Measurements from ENCODE around the gene AGMAT. TPM values are rescaled to one million over a fixed set of nuclear protein-coding genes. Genes with fewer than 3 reads are reported as not detected.
"Not testable (repeated sequence)": the region's sequence is repeated elsewhere in the genome, so short reads cannot be mapped to it uniquely, and the experiment has no call there.

AGMAT gene
- polyA plus RNA-seq, 1 experiment = 0.74 TPM

DNA sequence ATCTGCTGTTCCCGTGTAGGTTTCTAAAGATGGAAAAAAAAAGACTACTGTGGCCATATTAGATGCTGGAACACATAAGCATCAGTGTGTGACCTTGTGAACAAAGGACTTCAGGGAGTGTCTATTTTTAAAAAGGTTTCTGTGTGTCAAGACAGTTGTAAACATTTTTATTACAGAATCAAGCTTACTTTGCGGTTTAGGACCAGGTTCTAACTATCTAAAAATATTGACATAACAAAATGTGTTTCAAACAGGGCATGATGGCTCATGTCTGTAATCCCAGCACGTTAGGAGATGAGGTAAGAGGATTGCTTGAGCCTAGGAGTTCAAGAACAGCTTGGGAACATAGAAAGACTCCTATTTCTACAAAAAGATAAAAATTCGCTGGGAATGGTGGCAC lies 25.3 kb upstream of the AGMAT start:
- CTCF ChIA-PET = no interaction called here
- DNase-seq (ENCODE audit: low read depth, low spot score) = no peak

DNA sequence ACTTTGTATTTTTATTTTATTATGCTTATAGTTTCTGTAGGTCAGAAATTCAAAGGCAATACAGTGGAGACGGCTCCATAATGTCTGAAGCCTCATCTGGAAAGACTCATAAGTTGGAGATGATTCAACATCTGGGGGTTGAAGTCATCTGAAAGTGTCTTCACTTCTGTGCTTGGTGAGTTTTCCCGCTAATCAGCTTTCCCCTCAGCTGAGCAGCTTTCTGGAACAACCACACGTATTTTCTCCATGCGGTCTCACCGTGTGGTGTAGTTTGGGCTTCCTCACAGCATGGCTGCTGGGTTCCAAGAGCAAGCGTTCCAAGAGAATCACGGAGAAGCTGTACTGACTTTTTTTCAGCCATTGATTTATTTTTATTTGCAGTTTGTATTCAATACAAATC lies 24.8 kb upstream of the AGMAT start:
- ChIA-PET CTCF (no interaction called here), POLR2A (interaction anchor here (1.0 kb wide), 1 partner anchor 9 kb away, joined by 3 read pairs; no protein-coding TSS in a partner anchor)
- Histone ChIP-seq H3K27me3 (ENCODE audit: control insufficient read depth, insufficient read depth, low read length) (no peaks in the 10 kb centered on the region), H3K27ac (ENCODE audit: low read depth, low read length) (no peak overlapping the region), H3K4me3 (ENCODE audit: low read depth, low read length) (no peak overlapping the region), H3K9me3 (ENCODE audit: control insufficient read depth, insufficient read depth, low read length) (no peaks in the 10 kb centered on the region)
- DNase-seq (ENCODE audit: low read depth, low spot score) = no peak
- TF ChIP-seq, protein P1, sequence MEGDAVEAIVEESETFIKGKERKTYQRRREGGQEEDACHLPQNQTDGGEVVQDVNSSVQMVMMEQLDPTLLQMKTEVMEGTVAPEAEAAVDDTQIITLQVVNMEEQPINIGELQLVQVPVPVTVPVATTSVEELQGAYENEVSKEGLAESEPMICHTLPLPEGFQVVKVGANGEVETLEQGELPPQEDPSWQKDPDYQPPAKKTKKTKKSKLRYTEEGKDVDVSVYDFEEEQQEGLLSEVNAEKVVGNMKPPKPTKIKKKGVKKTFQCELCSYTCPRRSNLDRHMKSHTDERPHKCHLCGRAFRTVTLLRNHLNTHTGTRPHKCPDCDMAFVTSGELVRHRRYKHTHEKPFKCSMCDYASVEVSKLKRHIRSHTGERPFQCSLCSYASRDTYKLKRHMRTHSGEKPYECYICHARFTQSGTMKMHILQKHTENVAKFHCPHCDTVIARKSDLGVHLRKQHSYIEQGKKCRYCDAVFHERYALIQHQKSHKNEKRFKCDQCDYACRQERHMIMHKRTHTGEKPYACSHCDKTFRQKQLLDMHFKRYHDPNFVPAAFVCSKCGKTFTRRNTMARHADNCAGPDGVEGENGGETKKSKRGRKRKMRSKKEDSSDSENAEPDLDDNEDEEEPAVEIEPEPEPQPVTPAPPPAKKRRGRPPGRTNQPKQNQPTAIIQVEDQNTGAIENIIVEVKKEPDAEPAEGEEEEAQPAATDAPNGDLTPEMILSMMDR (IDR thresholded peaks at IDR 0.05; ENCODE audit: low read depth, low read length) = no peak

More for the DNA sequence above, 25.3 kb upstream of the AGMAT start:
- Histone ChIP-seq H3K27ac (ENCODE audit: low read depth, low read length) (no peak overlapping the region), H3K4me3 (ENCODE audit: low read depth, low read length) (no peak overlapping the region), H3K27me3 (ENCODE audit: control insufficient read depth, insufficient read depth, low read length) (no peaks in the 10 kb centered on the region), H3K9me3 (ENCODE audit: control insufficient read depth, insufficient read depth, low read length) (no peaks in the 10 kb centered on the region)
- TF ChIP-seq, protein P1 (IDR thresholded peaks at IDR 0.05; ENCODE audit: low read depth, low read length) = no peak
- POLR2A ChIA-PET = interaction anchor here (1.0 kb wide), 1 partner anchor 9 kb away, joined by 3 read pairs; no protein-coding TSS in a partner anchor

DNA sequence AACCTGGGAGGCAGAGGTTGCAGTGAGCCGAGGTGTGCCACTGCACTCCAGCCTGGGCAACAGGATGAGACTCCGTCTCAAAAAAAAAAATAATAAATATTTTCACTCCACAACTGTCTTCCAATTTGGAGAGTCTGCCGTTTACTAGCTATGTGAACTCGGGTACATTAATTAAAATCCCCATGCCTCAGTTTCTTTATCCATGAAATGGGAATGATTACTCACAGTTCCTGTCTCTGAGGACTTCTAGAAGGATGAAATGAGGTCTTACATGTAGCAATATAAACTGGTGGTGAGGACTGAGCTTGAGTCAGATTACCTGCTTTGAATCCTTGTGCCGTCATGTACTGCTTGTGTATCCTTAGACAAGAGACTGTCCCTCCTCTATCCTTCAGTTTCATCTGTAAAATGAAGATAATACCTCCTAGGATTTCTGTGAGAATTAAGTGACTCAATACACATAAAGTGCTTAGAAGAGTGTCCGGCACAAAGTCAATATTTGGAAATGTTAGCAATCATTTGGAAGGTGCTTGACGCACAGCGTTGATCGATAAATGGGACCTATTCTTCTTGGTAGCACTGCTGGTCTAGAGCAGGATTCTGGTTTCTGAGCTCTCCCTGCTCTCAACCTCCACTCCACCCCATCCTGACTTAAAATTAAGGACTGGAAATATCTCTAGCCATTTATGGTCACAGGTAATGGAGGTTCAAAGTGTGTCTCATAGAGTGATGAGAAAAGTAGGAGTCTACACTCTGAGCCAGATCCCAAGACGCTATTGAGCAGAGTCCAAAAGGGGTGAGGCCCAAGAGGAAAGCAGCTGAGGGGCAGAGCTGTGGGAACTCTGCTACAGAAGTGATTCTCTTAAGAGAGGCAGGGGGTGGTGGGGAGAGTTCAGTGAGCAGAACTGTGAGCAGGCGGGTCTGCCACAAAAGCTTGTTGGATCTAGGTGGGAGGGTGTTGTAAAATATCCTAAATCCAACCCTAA lies 20.8 kb upstream of the AGMAT start:
- TF ChIP-seq, protein P1 (IDR thresholded peaks at IDR 0.05; ENCODE audit: low read depth, low read length) = no peak
- H3K9me3 ChIP-seq (ENCODE audit: control insufficient read depth, insufficient read depth, low read length) = peaks cover 5% of the 10 kb centered on the region; the same call in 1 of the 2 replicates
- H3K27me3 ChIP-seq (ENCODE audit: control insufficient read depth, insufficient read depth, low read length) = no peaks in the 10 kb centered on the region
- no peak for DNase-seq (ENCODE audit: low read depth, low spot score)
- ChIA-PET POLR2A (no interaction called here), CTCF (no interaction called here)
- H3K27ac ChIP-seq (ENCODE audit: low read depth, low read length) = no peak overlapping the region
- H3K4me3 ChIP-seq (ENCODE audit: low read depth, low read length) = no peak overlapping the region

DNA sequence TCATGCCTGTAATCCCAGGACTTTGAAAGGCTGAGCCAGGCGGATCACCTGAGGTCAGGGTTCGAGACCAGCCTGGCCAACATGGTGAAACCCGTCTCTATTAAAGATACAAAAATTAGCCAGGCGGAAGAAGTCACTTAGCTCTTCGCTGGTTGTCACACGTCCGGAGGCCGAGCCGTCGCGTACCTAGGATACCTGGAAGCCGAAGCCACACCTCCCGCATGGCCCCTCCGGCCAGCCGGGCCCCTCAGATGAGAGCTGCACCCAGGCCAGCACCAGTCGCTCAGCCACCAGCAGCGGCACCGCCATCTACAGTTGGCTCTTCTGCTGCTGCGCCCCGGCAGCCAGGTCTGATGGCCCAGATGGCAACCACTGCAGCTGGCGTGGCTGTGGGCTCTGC lies 19.5 kb upstream of the AGMAT start:
- H3K27me3 ChIP-seq (ENCODE audit: control insufficient read depth, insufficient read depth, low read length); H3K9me3 ChIP-seq (ENCODE audit: control insufficient read depth, insufficient read depth, low read length); H3K4me3 ChIP-seq (ENCODE audit: low read depth, low read length); CTCF ChIA-PET; DNase-seq (ENCODE audit: low read depth, low spot score); H3K27ac ChIP-seq (ENCODE audit: low read depth, low read length): not testable (repeated sequence)
- POLR2A ChIA-PET = interaction anchor here (2.6 kb wide), 1 partner anchor 14 kb away, joined by 17 read pairs; the partner anchor contains the start of gene DDI2

DNA sequence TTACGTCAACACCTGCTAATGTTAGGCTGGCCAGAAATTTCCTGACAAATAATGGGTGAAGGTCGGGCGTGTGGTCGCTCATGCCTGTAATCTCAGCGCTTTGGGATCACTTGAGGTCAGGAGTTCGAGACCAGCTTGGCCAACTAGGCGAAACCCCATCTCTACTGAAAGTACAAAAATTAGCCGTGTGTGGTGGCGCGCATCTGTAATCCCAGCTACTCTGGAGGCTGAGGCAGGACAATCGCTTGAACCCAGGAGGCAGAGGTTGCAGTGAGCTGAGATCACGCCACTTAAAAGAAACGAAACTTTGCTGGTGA lies 19.1 kb upstream of the AGMAT start:
- Histone ChIP-seq H3K27ac (ENCODE audit: low read depth, low read length) (peak overlapping the region; percentile 71), H3K4me3 (ENCODE audit: low read depth, low read length) (peak overlapping the region; percentile 87)
- not testable (repeated sequence) for H3K27me3 ChIP-seq (ENCODE audit: control insufficient read depth, insufficient read depth, low read length); DNase-seq (ENCODE audit: low read depth, low spot score); H3K9me3 ChIP-seq (ENCODE audit: control insufficient read depth, insufficient read depth, low read length)
- CTCF ChIA-PET = interaction anchor here (1.1 kb wide), 1 partner anchor 9 kb away, joined by 5 read pairs; no protein-coding TSS in a partner anchor
- POLR2A ChIA-PET = interaction anchor here (1.3 to 2.6 kb wide), 2 partner anchors 12 to 14 kb away, joined by 3 to 17 read pairs; partner anchors contain the start of gene DDI2
